OCI-LY3 (cell line): ENCODE measurements around the gene FICD.
"Not testable (repeated sequence)": the region's sequence is repeated elsewhere in the genome, so short reads cannot be mapped to it uniquely, and the experiment has no call there.

Experiments
- H2AFZ ChIP-seq: fragments of 200-600, 300-600 bp; shearing (Covaris generic); 2 replicates; pipeline ENCODE4 v1.6.0; 2014; ENCODE audit warnings: antibody characterized with exemption, low read depth, low read length
- H3K27ac ChIP-seq: fragments of 200-600, 300-600 bp; sonication (generic); 2 replicates; pipeline ENCODE4 v1.5.1; 2014; ENCODE audit warnings: mild to moderate bottlenecking, low read length, moderate library complexity, mixed read lengths
- H3K27me3 ChIP-seq: fragments of 200-600, 300-600 bp; sonication (generic); 2 replicates; pipeline ENCODE4 v1.6.1; 2014; ENCODE audit warnings: low read depth, low read length, mixed read lengths
- H3K36me3 ChIP-seq: fragments of 200-600, 300-600 bp; sonication (generic); replicated peaks from 2 replicates; pipeline ENCODE3; 2014; ENCODE audit warnings: low read depth, low read length, mixed read lengths
- H3K4me1 ChIP-seq: fragments of 300-600, 200-600 bp; sonication (generic); 2 replicates; pipeline ENCODE4 v1.6.1; 2014; ENCODE audit warnings: low read length, mixed read lengths
- H3K4me2 ChIP-seq: fragments of 200-600, 300-600 bp; sonication (generic); 2 replicates; pipeline ENCODE4 v1.6.1; 2014; ENCODE audit warnings: low read length, mixed read lengths
- H3K4me3 ChIP-seq: fragments of 300-600, 200-600 bp; sonication (generic); 2 replicates; pipeline ENCODE4 v1.5.1; 2014; ENCODE audit warnings: antibody characterized with exemption, mild to moderate bottlenecking, low read length, moderate library complexity
- H3K79me2 ChIP-seq: fragments of 300-600, 200-600 bp; shearing (Covaris generic); 2 replicates; pipeline ENCODE4 v1.6.1; 2014; ENCODE audit warnings: mild to moderate bottlenecking, low read length, mixed read lengths
- H3K9ac ChIP-seq: fragments of 300-600, 200-600 bp; shearing (Covaris generic); 2 replicates; pipeline ENCODE4 v1.6.0; 2014; ENCODE audit warnings: mild to moderate bottlenecking, low read length, moderate library complexity
- H3K9me3 ChIP-seq: fragments of 200-600, 300-600 bp; shearing (Covaris generic); 2 replicates; pipeline ENCODE4 v1.6.1; 2014; ENCODE audit warnings: low read length, mixed read lengths; ENCODE audit not compliant: insufficient read depth
- H4K20me1 ChIP-seq: fragments of 200-600, 300-600 bp; sonication (generic); 2 replicates; pipeline ENCODE4 v1.6.1; 2016; ENCODE audit warnings: low read length, mixed read lengths; ENCODE audit not compliant: insufficient read depth
- CTCF ChIP-seq: fragments of 200-600, 300-600 bp; sonication (generic); IDR thresholded peaks from 2 replicates; pipeline ENCODE4 v1.5.1; 2014; ENCODE audit warnings: antibody characterized with exemption, low read length, low read depth
- EZH2phosphoT487 ChIP-seq: fragments of 200-600 bp; shearing (Covaris generic); IDR thresholded peaks from 2 replicates; pipeline ENCODE4 v1.6.1; 2018; ENCODE audit warnings: antibody characterized with exemption, mixed run types, low read depth

The FICD gene

GRCh38 chr12:108547686-108548085 is 32.6 kb downstream of the FICD start:
- Histone ChIP-seq H3K36me3 (peaks cover 60% of the 10 kb centered on the region), H3K4me2 (peak overlapping the region; percentile 33; the same call in 1 of the 2 replicates), H4K20me1 (peaks cover 34% of the 10 kb centered on the region), H3K4me3 (no peak overlapping the region), H2AFZ (no peak overlapping the region), H3K27ac (peak overlapping the region; percentile 49), H3K4me1 (peaks cover 67% of the 10 kb centered on the region), H3K27me3 (no peaks in the 10 kb centered on the region), H3K9me3 (no peaks in the 10 kb centered on the region), H3K79me2 (peaks cover 89% of the 10 kb centered on the region), H3K9ac (no peak overlapping the region)
- TF ChIP-seq EZH2phosphoT487 = no peak
- TF ChIP-seq CTCF = no peak

- TF ChIP-seq EZH2phosphoT487 (no peak), CTCF (no peak)
- Histone ChIP-seq H3K4me2 (peak overlapping the region; percentile 1; the same call in 1 of the 2 replicates), H3K9ac (no peak overlapping the region), H3K4me1 (peaks cover 60% of the 10 kb centered on the region), H3K36me3 (peaks cover 48% of the 10 kb centered on the region), H3K27me3 (no peaks in the 10 kb centered on the region), H3K4me3 (no peak overlapping the region), H4K20me1 (peaks cover 48% of the 10 kb centered on the region), H3K79me2 (peaks cover 90% of the 10 kb centered on the region), H2AFZ (no peak overlapping the region), H3K9me3 (no peaks in the 10 kb centered on the region), H3K27ac (no peak overlapping the region)
Observed at GRCh38 chr12:108548954-108549521, 34.0 kb downstream of the FICD start.

- peak overlapping the region; percentile 14 for H3K4me2 ChIP-seq
Observed at GRCh38 chr12:108551535-108551934, 36.5 kb downstream of the FICD start.

GRCh38 chr12:108553799-108554198 is 38.7 kb downstream of the FICD start:
- Histone ChIP-seq H2AFZ (no peak overlapping the region), H3K4me1 (peaks cover 17% of the 10 kb centered on the region), H3K4me3 (no peak overlapping the region), H3K9me3 (no peaks in the 10 kb centered on the region), H4K20me1 (peaks cover 88% of the 10 kb centered on the region), H3K27me3 (no peaks in the 10 kb centered on the region), H3K79me2 (peaks cover 99% of the 10 kb centered on the region), H3K36me3 (peaks cover 27% of the 10 kb centered on the region), H3K27ac (no peak overlapping the region), H3K9ac (no peak overlapping the region), H3K4me2 (no peak overlapping the region)
- TF ChIP-seq CTCF (no peak), EZH2phosphoT487 (no peak)

More at GRCh38 chr12:108551535-108551934, 36.5 kb downstream of the FICD start:
- H3K79me2 ChIP-seq = peaks cover 94% of the 10 kb centered on the region
- H3K4me1 ChIP-seq = peaks cover 40% of the 10 kb centered on the region
- no peak overlapping the region for H3K27ac ChIP-seq
- H3K9ac ChIP-seq = no peak overlapping the region
- H3K27me3 ChIP-seq = no peaks in the 10 kb centered on the region
- H3K9me3 ChIP-seq = no peaks in the 10 kb centered on the region
- H3K4me3 ChIP-seq = no peak overlapping the region
- H3K36me3 ChIP-seq = peaks cover 37% of the 10 kb centered on the region
- TF ChIP-seq EZH2phosphoT487 (no peak), CTCF (no peak)
- H4K20me1 ChIP-seq = peaks cover 69% of the 10 kb centered on the region
- no peak overlapping the region for H2AFZ ChIP-seq

GRCh38 chr12:108555383-108555782 is 40.3 kb downstream of the FICD start:
- not testable (repeated sequence) for H3K4me2 ChIP-seq

More at GRCh38 chr12:108555383-108555782, 40.3 kb downstream of the FICD start:
- not testable (repeated sequence) for H3K4me3 ChIP-seq, H3K27me3 ChIP-seq, H3K9me3 ChIP-seq, H3K9ac ChIP-seq, H3K27ac ChIP-seq, H2AFZ ChIP-seq
- H4K20me1 ChIP-seq = peaks cover 88% of the 10 kb centered on the region
- H3K4me1 ChIP-seq = peaks cover 21% of the 10 kb centered on the region
- H3K79me2 ChIP-seq = peaks cover 99% of the 10 kb centered on the region
- H3K36me3 ChIP-seq = peaks cover 19% of the 10 kb centered on the region
